ENCODE measurements around the gene ANKRD34A.
"Not testable (repeated sequence)": the region's sequence is repeated elsewhere in the genome, so short reads cannot be mapped to it uniquely, and the experiment has no call there.

Gene ANKRD34A

DNA sequence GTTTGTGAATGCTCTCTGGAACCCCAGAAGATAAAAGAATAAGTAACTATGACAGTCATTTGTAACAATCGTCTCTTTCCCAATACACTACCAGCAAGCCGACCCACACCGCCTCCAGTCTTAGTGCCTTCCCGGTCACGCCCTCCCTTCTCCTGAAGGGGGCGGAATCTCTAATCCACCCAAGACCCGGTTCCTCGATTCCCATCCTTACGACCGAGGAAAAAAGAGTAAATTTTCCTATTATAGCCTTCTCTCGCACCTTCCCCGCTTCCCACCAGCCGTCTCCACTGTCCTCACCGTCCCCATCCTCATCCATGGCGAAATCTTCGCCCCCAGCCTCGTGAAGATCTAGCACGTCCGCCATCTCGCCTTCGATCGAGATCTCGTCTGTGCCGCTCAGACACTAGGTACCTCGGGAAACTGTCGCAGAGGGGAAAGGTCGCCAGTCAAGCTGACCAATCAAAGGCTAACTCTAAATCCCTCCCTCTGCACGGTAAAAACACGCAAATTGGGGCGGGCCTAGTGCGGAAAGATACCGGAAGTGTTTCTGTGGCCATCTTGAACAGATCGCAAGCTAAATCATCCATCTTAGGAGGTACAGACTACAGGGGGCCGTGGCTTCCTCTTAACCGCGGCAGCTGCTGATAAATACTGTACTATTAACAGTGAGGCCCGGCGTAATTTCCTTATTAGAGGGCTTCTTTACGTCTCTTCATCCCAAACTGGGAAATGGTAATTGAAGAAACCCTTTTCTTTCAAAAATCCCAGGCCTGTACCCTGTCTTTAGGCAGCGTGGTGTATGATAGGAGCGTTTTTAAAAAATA lies 37.1 kb downstream of the ANKRD34A start, which contains the start of gene RBM8A:
RBM8A (minus strand) TSS at position 422 of the 824 bp plus-strand sequence; CDS start at position 364, 58 bp downstream.
- Mint-ChIP-seq H3K9me3 (no peaks in the 10 kb centered on the region), H3K27ac (peak within 1 kb of the TSS; percentile 42), H3K4me3 (peak within 1 kb of the TSS in 1 of 2 donors; percentile 68), H3K27me3 (no peaks in the 10 kb centered on the region), H3K4me1 (peaks cover 17 to 37% of the 10 kb centered on the region in 2 donors), H3K36me3 (peaks cover 20 to 28% of the 10 kb centered on the region in 2 donors)
- DNase-seq (peak; percentile 95), ATAC-seq (replicated peaks) (peak; percentile 97 to 99)

DNA sequence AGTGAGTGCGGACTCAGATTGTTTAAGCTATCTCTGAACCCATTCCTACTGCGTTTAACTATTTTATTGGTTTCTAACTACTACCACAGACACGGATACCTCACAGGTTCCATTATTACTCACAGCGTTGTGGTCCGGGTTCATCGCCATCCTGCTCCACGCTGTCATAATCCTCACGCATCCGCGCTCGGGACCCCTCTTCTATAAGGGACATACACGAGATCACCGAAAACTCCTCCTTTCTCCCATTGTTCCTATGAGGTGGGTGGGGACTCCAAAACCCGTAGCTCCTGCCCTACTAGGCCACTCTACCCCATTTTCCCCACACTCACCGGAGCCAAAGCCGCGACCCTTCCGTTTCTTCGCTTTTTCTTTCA lies 37.7 kb downstream of the ANKRD34A start:
- DNase-seq = no peak
- peaks cover 18 to 26% of the 10 kb centered on the region in 2 donors for H3K36me3 Mint-ChIP-seq
- H3K4me3 Mint-ChIP-seq = no peak overlapping the region
- no peak overlapping the region for H3K27ac Mint-ChIP-seq
- peak; percentile 6 to 34 for ATAC-seq (replicated peaks)
- peaks cover 16 to 31% of the 10 kb centered on the region in 2 donors for H3K4me1 Mint-ChIP-seq
- H3K9me3 Mint-ChIP-seq = no peaks in the 10 kb centered on the region
- no peaks in the 10 kb centered on the region for H3K27me3 Mint-ChIP-seq

DNA sequence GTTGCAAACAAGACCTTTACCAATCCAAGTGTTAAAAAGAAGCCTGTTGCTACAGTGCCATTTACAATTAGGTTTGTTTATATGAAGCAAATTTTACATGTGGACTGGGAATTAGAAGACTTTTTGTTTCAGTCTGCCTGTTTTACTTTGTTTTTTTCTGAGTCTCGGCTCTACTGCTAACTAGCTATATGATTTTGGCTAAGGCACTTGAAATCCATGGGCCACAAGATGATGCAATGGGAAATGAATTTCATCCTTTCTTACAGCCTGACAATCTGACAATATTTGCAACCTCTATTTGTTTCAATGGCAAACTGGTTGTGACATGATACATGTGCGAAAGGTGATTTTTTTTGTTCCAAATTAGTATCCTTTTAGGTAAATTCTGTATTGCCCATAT lies 42.1 kb downstream of the ANKRD34A start:
- H3K4me1 Mint-ChIP-seq = peaks cover 22 to 40% of the 10 kb centered on the region in 2 donors
- peaks cover 13 to 26% of the 10 kb centered on the region in 2 donors for H3K36me3 Mint-ChIP-seq
- H3K4me3 Mint-ChIP-seq = no peak overlapping the region
- no peaks in the 10 kb centered on the region for H3K27me3 Mint-ChIP-seq
- ATAC-seq (replicated peaks) = no peak
- H3K9me3 Mint-ChIP-seq = no peaks in the 10 kb centered on the region
- DNase-seq = no peak
- H3K27ac Mint-ChIP-seq = no peak overlapping the region

DNA sequence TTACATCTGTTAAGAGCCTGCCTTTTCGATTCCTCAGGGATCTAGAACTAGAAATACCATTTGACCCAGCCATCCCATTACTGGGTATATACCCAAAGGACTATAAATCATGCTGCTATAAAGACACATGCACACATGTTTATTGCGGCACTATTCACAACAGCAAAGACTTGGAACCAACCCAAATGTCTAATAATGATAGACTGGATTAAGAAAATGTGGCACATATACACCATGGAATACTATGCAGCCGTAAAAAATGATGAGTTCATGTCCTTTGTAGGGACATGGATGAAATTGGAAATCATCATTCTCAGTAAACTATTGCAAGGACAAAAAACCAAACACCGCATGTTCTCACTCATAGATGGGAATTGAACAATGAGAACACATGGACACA lies 44.1 kb downstream of the ANKRD34A start:
- H3K9me3 Mint-ChIP-seq; DNase-seq; H3K27ac Mint-ChIP-seq; ATAC-seq (replicated peaks); H3K27me3 Mint-ChIP-seq: not testable (repeated sequence)
- peaks cover 22 to 45% of the 10 kb centered on the region in 2 donors for H3K4me1 Mint-ChIP-seq
- H3K4me3 Mint-ChIP-seq = peak overlapping the region; percentile 94 to 99
- H3K36me3 Mint-ChIP-seq = peaks cover 15 to 34% of the 10 kb centered on the region in 2 donors

DNA sequence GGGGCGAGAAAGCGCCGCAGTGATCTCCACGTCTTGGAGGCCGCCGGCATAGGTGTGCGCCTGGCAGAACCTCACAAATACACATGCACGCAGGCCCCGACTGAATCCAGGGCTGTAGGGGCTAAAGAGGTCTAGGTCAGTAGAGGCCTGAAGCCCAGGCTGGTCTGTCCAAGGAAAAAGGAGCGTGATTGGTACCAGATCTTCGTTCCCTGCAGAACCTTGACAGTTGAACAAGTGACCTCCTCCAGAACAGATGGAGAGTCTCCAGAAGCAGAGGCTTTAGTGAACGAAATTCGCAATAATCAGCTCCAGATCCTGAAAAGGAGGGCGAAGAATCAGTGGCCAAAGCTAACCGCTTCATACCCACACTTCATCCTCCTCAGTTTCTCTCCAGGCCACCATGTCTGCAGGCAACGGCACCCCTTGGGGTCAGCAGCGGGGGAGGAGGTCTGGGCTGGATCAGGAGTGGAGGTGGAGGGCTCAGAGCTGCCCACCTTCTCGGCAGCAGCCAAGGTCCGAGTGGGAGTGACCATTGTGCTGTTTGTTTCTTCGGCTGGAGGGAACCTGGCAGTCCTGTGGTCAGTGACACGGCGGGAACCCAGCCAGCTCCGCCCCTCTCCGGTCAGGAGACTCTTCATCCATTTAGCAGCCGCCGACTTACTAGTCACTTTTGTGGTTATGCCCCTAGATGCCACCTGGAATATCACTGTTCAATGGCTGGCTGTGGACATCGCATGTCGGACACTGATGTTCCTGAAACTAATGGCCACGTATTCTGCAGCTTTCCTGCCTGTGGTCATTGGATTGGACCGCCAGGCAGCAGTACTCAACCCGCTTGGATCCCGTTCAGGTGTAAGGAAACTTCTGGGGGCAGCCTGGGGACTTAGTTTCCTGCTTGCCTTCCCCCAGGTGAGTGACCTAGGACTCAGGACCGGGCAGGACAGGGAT lies 45.1 kb downstream of the ANKRD34A start:
- Mint-ChIP-seq H3K9me3 (no peaks in the 10 kb centered on the region), H3K36me3 (peaks cover 20 to 42% of the 10 kb centered on the region in 2 donors), H3K4me1 (peaks cover 25 to 50% of the 10 kb centered on the region in 2 donors), H3K27ac (peak overlapping the region; percentile 97), H3K4me3 (peak overlapping the region; percentile 94 to 99), H3K27me3 (no peaks in the 10 kb centered on the region)
- ATAC-seq (replicated peaks) (peak; percentile 5 to 10), DNase-seq (no peak)

DNA sequence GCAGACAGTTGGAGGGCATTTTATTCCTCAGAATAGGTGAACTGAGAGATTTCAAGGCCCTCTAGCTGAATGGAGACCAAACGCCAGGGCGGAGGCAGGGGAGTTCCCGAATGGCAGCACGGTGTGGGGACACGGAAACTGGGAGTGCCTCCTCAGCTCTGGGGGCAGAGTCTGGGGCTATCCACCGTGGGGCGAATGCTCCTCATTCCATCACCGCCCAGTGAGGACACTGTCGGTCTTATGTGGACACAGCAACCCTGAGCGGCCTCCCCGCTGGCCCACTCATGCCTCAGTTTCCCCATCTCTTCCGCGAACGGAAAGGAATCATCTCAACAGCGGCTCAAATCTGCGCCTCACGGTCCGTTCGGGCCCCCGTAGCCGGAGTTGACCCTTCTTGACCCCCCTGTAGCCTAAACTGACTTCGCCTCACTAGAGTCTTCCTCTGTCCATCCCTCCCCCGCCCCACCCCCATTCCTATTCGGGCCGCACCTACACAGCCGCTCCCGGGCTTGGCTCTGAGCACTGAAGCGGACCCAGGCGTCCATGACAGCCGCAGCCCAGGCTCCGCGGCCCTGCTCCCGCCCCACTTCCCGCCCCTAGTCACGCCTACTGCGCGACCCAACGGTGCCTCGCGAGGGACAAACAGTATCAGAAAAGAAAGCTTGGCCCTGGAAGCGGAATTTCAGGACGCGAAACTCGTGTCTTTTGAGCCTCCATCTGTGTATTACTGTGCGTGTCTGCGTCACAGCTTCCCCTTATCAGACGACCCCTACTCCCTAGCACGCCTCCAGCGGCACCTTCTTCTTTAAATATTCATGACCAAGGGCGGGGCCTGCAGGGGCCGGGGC lies 46.0 kb downstream of the ANKRD34A start, which contains the start of gene PEX11B:
PEX11B (minus strand) TSS at position 574 of the 848 bp plus-strand sequence; CDS start at position 545, 29 bp downstream.
- peak; percentile 90 for DNase-seq
- H3K27me3 Mint-ChIP-seq = no peaks in the 10 kb centered on the region
- H3K4me1 Mint-ChIP-seq = peaks cover 25 to 56% of the 10 kb centered on the region in 2 donors
- peak within 1 kb of the TSS; percentile 94 to 99 for H3K4me3 Mint-ChIP-seq
- no peaks in the 10 kb centered on the region for H3K9me3 Mint-ChIP-seq
- peak; percentile 92 to 94 for ATAC-seq (replicated peaks)
- peaks cover 25 to 50% of the 10 kb centered on the region in 2 donors for H3K36me3 Mint-ChIP-seq
- H3K27ac Mint-ChIP-seq = peak within 1 kb of the TSS; percentile 97

DNA sequence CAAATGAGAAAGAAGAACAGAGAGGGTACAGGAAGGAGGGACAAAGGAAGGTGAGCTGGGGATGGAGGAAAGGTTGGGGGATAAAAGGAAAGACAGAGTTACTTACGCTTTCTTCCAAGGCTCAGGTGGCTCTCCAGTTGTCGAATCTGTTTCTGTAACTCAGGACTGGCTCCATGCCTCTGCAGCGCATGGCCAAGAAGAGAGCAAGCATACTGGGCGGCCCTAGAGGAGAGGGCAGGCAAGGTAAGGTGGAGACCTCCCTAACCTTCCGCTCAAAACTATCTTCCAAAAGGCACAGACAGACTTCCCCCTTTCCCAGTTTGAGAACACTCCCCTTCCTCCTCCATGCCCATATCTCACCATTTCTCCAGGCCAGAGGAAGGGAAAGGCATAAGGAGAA lies 46.8 kb downstream of the ANKRD34A start:
- H3K4me3 Mint-ChIP-seq = peak overlapping the region; percentile 94 to 99
- H3K27ac Mint-ChIP-seq = peak overlapping the region; percentile 97
- no peaks in the 10 kb centered on the region for H3K9me3 Mint-ChIP-seq
- H3K36me3 Mint-ChIP-seq = peaks cover 23 to 56% of the 10 kb centered on the region in 2 donors
- DNase-seq (no peak), ATAC-seq (replicated peaks) (no peak)
- H3K27me3 Mint-ChIP-seq = no peaks in the 10 kb centered on the region
- peaks cover 28 to 60% of the 10 kb centered on the region in 2 donors for H3K4me1 Mint-ChIP-seq

DNA sequence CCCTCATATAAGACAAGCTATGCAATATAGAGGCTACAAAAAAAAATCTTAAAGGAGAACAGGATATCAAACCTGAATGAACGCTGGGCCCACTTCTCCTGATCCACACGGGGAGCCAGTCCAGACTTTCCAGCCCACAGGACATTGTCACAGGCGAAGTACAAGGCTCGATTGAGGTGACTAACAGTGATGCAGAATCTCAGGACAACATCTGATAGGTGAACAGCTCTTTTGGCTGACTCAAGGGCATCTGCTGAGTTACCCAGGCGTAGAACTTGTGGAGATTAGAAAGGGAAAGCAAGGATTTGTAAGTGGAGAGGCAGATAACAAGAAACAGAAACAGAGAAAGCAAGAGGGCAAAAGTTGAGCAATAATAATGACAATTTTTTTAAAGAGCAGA lies 47.6 kb downstream of the ANKRD34A start:
- Mint-ChIP-seq H3K9me3 (no peaks in the 10 kb centered on the region), H3K27me3 (no peaks in the 10 kb centered on the region), H3K4me3 (peak overlapping the region; percentile 68 to 73), H3K27ac (peak overlapping the region; percentile 27), H3K36me3 (peaks cover 28 to 63% of the 10 kb centered on the region in 2 donors), H3K4me1 (peaks cover 34 to 67% of the 10 kb centered on the region in 2 donors)
- DNase-seq (no peak), ATAC-seq (replicated peaks) (no peak)

DNA sequence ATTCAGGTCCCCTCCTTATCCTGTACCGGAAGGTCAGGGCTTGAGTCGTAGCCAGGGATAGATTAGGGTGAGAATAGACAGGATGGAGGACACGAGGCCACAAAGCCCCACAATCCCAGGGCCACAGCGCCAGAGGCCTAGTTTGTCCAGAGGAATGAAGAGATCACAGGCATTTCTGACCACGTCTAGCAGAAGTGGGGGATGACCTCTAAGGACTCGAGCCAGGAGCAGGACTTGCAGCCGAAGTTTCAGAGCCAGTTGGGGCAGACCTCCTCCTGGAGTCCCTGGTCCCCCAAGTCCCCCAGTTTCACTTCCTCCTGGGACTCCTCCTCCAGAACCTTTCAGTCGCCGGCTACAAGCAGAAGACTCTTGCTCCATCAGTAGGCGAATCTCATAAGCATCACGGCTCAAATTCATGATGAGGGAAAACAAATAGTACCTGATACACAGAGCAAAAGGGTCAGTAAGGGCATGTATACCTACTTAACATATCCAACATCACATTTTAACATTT lies 52.2 kb downstream of the ANKRD34A start:
- peaks cover 51 to 70% of the 10 kb centered on the region in 2 donors for H3K36me3 Mint-ChIP-seq
- no peak overlapping the region for H3K4me3 Mint-ChIP-seq
- no peaks in the 10 kb centered on the region for H3K27me3 Mint-ChIP-seq
- no peak for DNase-seq
- H3K4me1 Mint-ChIP-seq = peaks cover 24 to 45% of the 10 kb centered on the region in 2 donors
- H3K9me3 Mint-ChIP-seq = no peaks in the 10 kb centered on the region
- ATAC-seq (replicated peaks) = no peak
- H3K27ac Mint-ChIP-seq = no peak overlapping the region

All from stimulated activated naive B cell treated with anti-CD40 and anti-IgM and Interleukin-4, amounts not matched to agents 10 μg/mL and 1 μg/mL and 100 μg/mL, for 72 hours (primary cell).